ENCODE data around the gene PTPN11.
"Not testable (repeated sequence)": the region's sequence is repeated elsewhere in the genome, so short reads cannot be mapped to it uniquely, and the experiment has no call there.

- TF ChIP-seq CTCF, POLR2A (IDR thresholded peaks at IDR 0.05): not testable (repeated sequence)
Measured at GRCh38 chr12:112448165-112448564, 29.4 kb downstream of the PTPN11 start.

Measured in lower leg skin (tissue), 3 donors.